ENCODE data around the gene STYXL1.

DNA sequence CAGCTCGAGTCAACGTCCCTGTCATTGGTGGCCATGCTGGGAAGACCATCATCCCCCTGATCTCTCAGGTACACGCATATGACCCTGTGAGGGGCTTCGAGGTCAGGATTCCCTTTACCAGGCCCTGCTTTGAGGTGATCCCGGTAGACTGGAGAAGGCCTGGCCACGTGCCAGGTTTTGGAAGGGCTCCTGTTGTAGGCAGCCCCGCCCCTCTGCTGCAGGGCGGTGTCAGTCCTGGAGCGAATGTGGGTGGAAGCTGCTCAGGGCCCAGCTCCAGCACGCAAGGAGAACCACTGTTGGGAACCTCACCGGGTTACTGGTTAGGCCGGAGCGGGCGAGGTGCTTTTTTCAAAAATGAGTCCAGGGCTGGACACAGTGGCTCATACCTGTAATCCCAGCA is 15.7 kb upstream of the STYXL1 start:
- no peak for TF ChIP-seq ZNF274 (IDR thresholded peaks at IDR 0.05; ENCODE audit: low read depth, low read length)
- TF ChIP-seq YY1 (IDR thresholded peaks at IDR 0.05; ENCODE audit: insufficient read depth, insufficient read length) = no peak
